GM19238 (cell line): Measurements from ENCODE around the gene CENPE.

Experiments used
- DNase-seq: peaks from one replicate; pipeline ENCODE4 v3.0.0; 2011; ENCODE audit warnings: low spot score; ENCODE audit not compliant: insufficient read length

The CENPE gene

GRCh38 chr4:103076747-103077347 is 121.3 kb downstream of the CENPE start, which contains the start of gene SLC9B2:
TSS of gene SLC9B2 (minus strand) at chr4:103076761. CDS start at chr4:103067550, 9,211 bp downstream.
- DNase-seq, result peak; percentile 30

DNA sequence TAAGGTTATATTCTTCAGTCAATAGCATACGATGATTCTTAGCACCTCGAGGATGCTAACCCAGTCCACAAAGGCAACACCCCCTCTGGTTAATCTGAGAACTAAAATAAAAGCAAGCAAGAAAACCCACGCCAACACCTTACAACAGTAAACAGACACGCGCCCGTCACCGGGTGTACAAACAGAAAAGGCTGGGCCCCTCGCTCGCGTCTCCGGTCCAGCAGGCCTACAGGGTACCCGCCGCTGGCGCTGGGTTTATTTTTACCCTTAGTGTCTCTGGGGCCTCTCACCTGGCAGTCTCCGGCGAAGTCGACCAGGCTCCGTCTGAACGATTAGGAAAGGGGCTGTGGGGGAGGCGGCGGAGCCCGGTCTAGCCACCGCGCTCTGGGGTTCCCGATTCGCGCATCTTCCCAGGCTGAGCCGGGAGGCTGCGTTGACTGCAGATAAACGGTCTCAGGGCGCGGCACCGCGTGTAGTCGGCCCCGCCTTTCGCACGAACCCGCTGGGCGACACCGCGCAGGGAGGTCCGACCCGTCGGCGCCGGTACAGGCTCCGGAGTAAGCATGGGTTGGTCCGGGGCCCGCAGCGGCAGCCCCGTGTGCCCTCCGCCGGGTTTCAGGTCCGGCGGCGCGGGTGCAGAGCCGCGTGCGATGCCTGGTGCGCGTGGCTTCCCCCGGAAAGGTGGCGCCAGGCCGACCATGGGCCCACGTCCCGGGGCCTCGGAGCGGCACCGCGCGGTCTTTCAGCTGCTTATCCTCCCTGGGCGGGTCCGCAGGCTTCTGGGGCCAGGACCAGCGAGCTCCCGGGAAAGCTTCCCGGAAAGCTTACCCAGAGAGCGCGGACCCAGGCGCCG is 122.0 kb downstream of the CENPE start:
- peak; percentile 37 for DNase-seq

DNA sequence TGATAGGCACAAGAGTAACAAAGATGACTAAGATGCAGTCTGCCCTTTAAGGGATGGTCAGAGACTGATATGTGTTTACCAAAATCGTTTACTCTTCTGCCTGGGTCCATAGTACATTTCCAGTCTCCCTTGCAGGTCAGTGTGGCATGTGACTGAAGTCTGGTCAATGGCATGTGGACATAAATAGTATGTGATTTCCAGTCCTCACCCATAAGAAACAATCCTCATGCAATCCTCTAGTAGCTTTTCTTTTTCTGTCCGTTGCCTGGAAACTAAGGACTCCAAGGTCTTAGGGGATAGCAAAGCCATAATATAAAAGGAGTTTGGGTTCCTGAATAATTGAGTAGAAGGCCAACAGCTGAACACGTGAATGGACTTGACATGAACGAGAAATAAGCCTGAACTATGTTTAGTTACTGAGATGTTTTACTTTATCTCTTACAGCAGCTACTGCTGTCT is 122.7 kb downstream of the CENPE start:
- DNase-seq, result no peak

- DNase-seq, result no peak
Measured at GRCh38 chr4:103074744-103075434, 123.3 kb downstream of the CENPE start.

DNA sequence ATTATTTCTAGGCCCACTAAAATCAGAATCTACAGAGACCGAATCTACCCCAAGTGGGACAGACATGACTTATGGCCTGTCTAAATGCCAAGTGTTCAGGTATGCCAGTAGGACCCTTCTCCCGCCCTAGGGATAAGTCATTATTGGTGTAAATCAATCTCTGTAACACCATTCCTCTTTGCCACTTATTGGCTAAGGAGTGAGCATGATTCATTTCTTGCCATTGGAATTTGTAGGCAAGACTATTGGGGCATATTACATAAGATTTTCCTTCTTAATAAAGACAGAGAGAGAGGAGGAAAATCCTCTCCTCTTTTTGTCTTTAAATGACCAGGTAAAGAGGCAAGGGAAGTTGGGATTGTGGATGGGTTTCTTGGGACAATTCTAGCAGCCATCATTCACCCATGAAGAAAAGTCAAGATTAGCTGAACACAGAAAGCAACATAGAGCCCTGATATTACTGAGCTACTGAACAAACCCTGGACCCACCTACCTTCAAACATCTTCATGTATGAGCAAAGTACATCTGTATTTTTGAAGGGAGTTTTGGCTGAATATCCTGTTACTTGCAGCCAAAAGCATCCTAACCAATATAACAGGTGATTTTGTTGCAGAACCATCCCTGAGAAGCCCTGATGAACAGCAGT is 124.2 kb downstream of the CENPE start:
- no peak for DNase-seq

GRCh38 chr4:103067841-103068547 is 130.1 kb downstream of the CENPE start:
- no peak for DNase-seq

GRCh38 chr4:103060453-103061148 is 137.5 kb downstream of the CENPE start:
- no peak for DNase-seq
